Prostate gland (tissue), 2 donors: ENCODE results near the gene C1orf210. TPM values are rescaled to one million over a fixed set of nuclear protein-coding genes. Genes with fewer than 3 reads are reported as not detected.

Experiments
- DNase-seq: peaks from one replicate; pipeline ENCODE4 v3.0.0-alpha.2; 2019; ENCODE audit warnings: low spot score
- H3K27ac ChIP-seq, 2 donors: fragments of 200-600 bp; sonication (generic); 2 replicates each; pipeline ENCODE4 v1.5.1; 2017 to 2019
- H3K27me3 ChIP-seq: fragments of 200-600 bp; sonication (generic); replicated peaks from 2 replicates; pipeline ENCODE4 v1.5.1; 2019; ENCODE audit not compliant: insufficient read depth
- H3K36me3 ChIP-seq, 2 donors: fragments of 200-600 bp; sonication (generic); 1 replicate in 1 of 2; 2 replicates in 1 of 2; pipeline versions ENCODE4 v1.5.1 to v1.8.1; 2017 to 2019
- H3K4me1 ChIP-seq: fragments of 200-600 bp; sonication (generic); replicated peaks from 2 replicates; pipeline ENCODE4 v1.5.1; 2019
- H3K4me3 ChIP-seq, 2 donors: fragments of 200-600 bp; sonication (generic); 2 replicates each; pipeline ENCODE4 v1.5.1; 2017 to 2019
- H3K9me3 ChIP-seq: fragments of 200-600 bp; sonication (generic); 2 replicates; pipeline ENCODE4 v1.5.1; 2017
- CTCF ChIP-seq, 4 experiments: fragments of 200-600 bp in 2 of 4; fragments of 450-650 bp in 2 of 4; sonication (generic) in 2 of 4; IDR thresholded peaks; 1 replicate in 3 of 4; 2 replicates in 1 of 4; pipeline ENCODE4 v1.5.1; 2016 to 2019; ENCODE audit warnings: antibody characterized with exemption in 4 of 4, mild to moderate bottlenecking in 2 of 4, moderate library complexity in 2 of 4
- POLR2A ChIP-seq: fragments of 450-650 bp; IDR thresholded peaks from one replicate; pipeline ENCODE4 v1.6.1; 2016; ENCODE audit warnings: antibody characterized with exemption, mild to moderate bottlenecking
- POLR2AphosphoS5 ChIP-seq: sonication (generic); formaldehyde crosslinking; IDR thresholded peaks from one replicate; pipeline ENCODE4 v1.6.1; 2017; ENCODE audit warnings: antibody characterized with exemption
- WGBS: methylation state at CpG from one replicate; pipeline ENCODE4 v1.1.5; 2018; 5-methylcytosine and 5-hydroxymethylcytosine counted together
- intact Hi-C: fragments of 100-400 bp; cut with DNase I; formaldehyde crosslinking; loops from one replicate; pipeline ENCODE4 v1.14.2; 2022
- total RNA-seq, 2 donors: library from RNA; depleted of rRNA; stranded (reverse); fragments of >200 nt; gene quantifications; one replicate each; pipeline ENCODE4 v1.1.0, GENCODE V29; 2016

The C1orf210 gene
- total RNA-seq, 2 donors from 2014 or later: 5.5 to 21.7 TPM

GRCh38 chr1:43315963-43316737 is 30.8 kb upstream of the C1orf210 start:
- Histone ChIP-seq H3K4me1 (no peaks in the 10 kb centered on the region), H3K4me3 (no peak overlapping the region), H3K36me3 (no peaks in the 10 kb centered on the region), H3K27ac (no peak overlapping the region), H3K27me3 (no peaks in the 10 kb centered on the region), H3K9me3 (no peaks in the 10 kb centered on the region)
- TF ChIP-seq POLR2A (no peak), CTCF (IDR thresholded peaks at IDR 0.05) (no peak), POLR2AphosphoS5 (no peak)
- no peak for DNase-seq
- intact Hi-C loops: no loop called here
- 92% methylated on average over 10 of the region's 10 CpGs for WGBS

GRCh38 chr1:43315481-43315880 is 30.1 kb upstream of the C1orf210 start:
- no peaks in the 10 kb centered on the region for H3K36me3 ChIP-seq
- intact Hi-C loops: no loop called here
- no peak for DNase-seq
- WGBS: 89% methylated on average over 3 of the region's 3 CpGs
- H3K9me3 ChIP-seq: no peaks in the 10 kb centered on the region
- no peak overlapping the region for H3K4me3 ChIP-seq
- no peaks in the 10 kb centered on the region for H3K4me1 ChIP-seq
- TF ChIP-seq POLR2AphosphoS5: no peak
- TF ChIP-seq CTCF (IDR thresholded peaks at IDR 0.05): no peak
- no peak for TF ChIP-seq POLR2A
- H3K27me3 ChIP-seq: no peaks in the 10 kb centered on the region
- no peak overlapping the region for H3K27ac ChIP-seq

GRCh38 chr1:43314233-43314632 is 28.9 kb upstream of the C1orf210 start:
- intact Hi-C loops: no loop called here
- Histone ChIP-seq H3K36me3 (no peaks in the 10 kb centered on the region), H3K27ac (no peak overlapping the region), H3K9me3 (no peaks in the 10 kb centered on the region), H3K4me3 (no peak overlapping the region), H3K4me1 (no peaks in the 10 kb centered on the region), H3K27me3 (no peaks in the 10 kb centered on the region)
- DNase-seq: no peak
- no peak for TF ChIP-seq POLR2A
- 90% methylated on average over 5 of the region's 5 CpGs for WGBS

- 78% methylated on average over 9 of the region's 10 CpGs for WGBS
- Histone ChIP-seq H3K4me1 (no peaks in the 10 kb centered on the region), H3K9me3 (no peaks in the 10 kb centered on the region), H3K4me3 (no peak overlapping the region), H3K36me3 (no peaks in the 10 kb centered on the region), H3K27me3 (no peaks in the 10 kb centered on the region), H3K27ac (no peak overlapping the region)
- intact Hi-C loops: no loop called here
- DNase-seq: no peak
- no peak for TF ChIP-seq POLR2AphosphoS5
- TF ChIP-seq POLR2A: no peak
- TF ChIP-seq CTCF (IDR thresholded peaks at IDR 0.05): no peak
Measured at GRCh38 chr1:43313771-43314170, 28.4 kb upstream of the C1orf210 start.

GRCh38 chr1:43312663-43313515 is 27.5 kb upstream of the C1orf210 start:
- no peaks in the 10 kb centered on the region for H3K4me1 ChIP-seq
- no peak for DNase-seq
- no peak overlapping the region for H3K4me3 ChIP-seq
- TF ChIP-seq CTCF (IDR thresholded peaks at IDR 0.05): no peak
- no peak for TF ChIP-seq POLR2A
- no peak for TF ChIP-seq POLR2AphosphoS5
- H3K9me3 ChIP-seq: no peaks in the 10 kb centered on the region
- 90% methylated on average over 24 of the region's 24 CpGs for WGBS
- H3K36me3 ChIP-seq: no peaks in the 10 kb centered on the region
- intact Hi-C loops: no loop called here
- H3K27me3 ChIP-seq: no peaks in the 10 kb centered on the region
- H3K27ac ChIP-seq: no peak overlapping the region
